ENCODE data around the gene SECTM1.
A peak's percentile ranks its signal among the peaks of the same experiment; 100 is the strongest.

SECTM1 gene

GRCh38 chr17:82281076-82281475, 52.5 kb downstream of the SECTM1 start:
- Mint-ChIP-seq H3K4me1 (peaks cover 29% of the 10 kb centered on the region), H3K36me3 (ENCODE audit: low read depth) (peaks cover 7% of the 10 kb centered on the region), H3K9me3 (no peaks in the 10 kb centered on the region), H3K27ac (peak overlapping the region in 1 of 3 experiments; percentile 15), H3K4me3 (no peak overlapping the region), H3K27me3 (ENCODE audit: low read depth) (peaks cover 7% of the 10 kb centered on the region)
- TF ChIP-seq CTCF (IDR thresholded peaks at IDR 0.05; ENCODE audit: unreplicated experiment in 3 of 3) = no peak

- TF ChIP-seq CTCF (IDR thresholded peaks at IDR 0.05; ENCODE audit: unreplicated experiment in 3 of 3) = no peak
- no peaks in the 10 kb centered on the region for H3K9me3 Mint-ChIP-seq
- H3K4me1 Mint-ChIP-seq = peaks cover 29% of the 10 kb centered on the region
- no peak overlapping the region for H3K27ac Mint-ChIP-seq
- peaks cover 7% of the 10 kb centered on the region for H3K27me3 Mint-ChIP-seq (ENCODE audit: low read depth)
- peaks cover 7% of the 10 kb centered on the region for H3K36me3 Mint-ChIP-seq (ENCODE audit: low read depth)
- no peak overlapping the region for H3K4me3 Mint-ChIP-seq
Observed at GRCh38 chr17:82280537-82280936, 53.0 kb downstream of the SECTM1 start.

GRCh38 chr17:82278786-82279391, 54.7 kb downstream of the SECTM1 start:
- TF ChIP-seq CTCF (IDR thresholded peaks at IDR 0.05; ENCODE audit: unreplicated experiment in 3 of 3) = no peak
- Mint-ChIP-seq H3K4me1 (peaks cover 21% of the 10 kb centered on the region), H3K9me3 (no peaks in the 10 kb centered on the region), H3K4me3 (peak overlapping the region in 1 of 3 experiments; percentile 38), H3K27ac (no peak overlapping the region), H3K27me3 (ENCODE audit: low read depth) (peaks cover 11% of the 10 kb centered on the region), H3K36me3 (ENCODE audit: low read depth) (peaks cover 7% of the 10 kb centered on the region)

- peak overlapping the region in 1 of 3 experiments; percentile 1 for H3K27ac Mint-ChIP-seq
- peaks cover 21% of the 10 kb centered on the region for H3K4me1 Mint-ChIP-seq
- H3K9me3 Mint-ChIP-seq = no peaks in the 10 kb centered on the region
- H3K4me3 Mint-ChIP-seq = no peak overlapping the region
- no peak for TF ChIP-seq CTCF (IDR thresholded peaks at IDR 0.05; ENCODE audit: unreplicated experiment in 3 of 3)
- H3K27me3 Mint-ChIP-seq (ENCODE audit: low read depth) = peaks cover 11% of the 10 kb centered on the region
- peaks cover 7% of the 10 kb centered on the region for H3K36me3 Mint-ChIP-seq (ENCODE audit: low read depth)
Observed at GRCh38 chr17:82278308-82278707, 55.3 kb downstream of the SECTM1 start.

- Mint-ChIP-seq H3K4me1 (peaks cover 21% of the 10 kb centered on the region), H3K27me3 (ENCODE audit: low read depth) (peaks cover 11% of the 10 kb centered on the region), H3K27ac (peak overlapping the region in 1 of 3 experiments; percentile 1), H3K4me3 (no peak overlapping the region), H3K9me3 (no peaks in the 10 kb centered on the region), H3K36me3 (ENCODE audit: low read depth) (peaks cover 7% of the 10 kb centered on the region)
- no peak for TF ChIP-seq CTCF (IDR thresholded peaks at IDR 0.05; ENCODE audit: unreplicated experiment in 3 of 3)
Observed at GRCh38 chr17:82277851-82278250, 55.7 kb downstream of the SECTM1 start.

- peaks cover 11% of the 10 kb centered on the region for H3K27me3 Mint-ChIP-seq (ENCODE audit: low read depth)
- no peak for TF ChIP-seq CTCF (IDR thresholded peaks at IDR 0.05; ENCODE audit: unreplicated experiment in 3 of 3)
- peaks cover 28% of the 10 kb centered on the region for H3K4me1 Mint-ChIP-seq
- H3K36me3 Mint-ChIP-seq (ENCODE audit: low read depth) = peaks cover 13% of the 10 kb centered on the region
- no peak overlapping the region for H3K4me3 Mint-ChIP-seq
- H3K9me3 Mint-ChIP-seq = no peaks in the 10 kb centered on the region
- H3K27ac Mint-ChIP-seq = peak overlapping the region in 1 of 3 experiments; percentile 33
Observed at GRCh38 chr17:82276938-82277337, 56.6 kb downstream of the SECTM1 start.

All from nephron (organoid).